Neural cell (in vitro differentiated cells): ENCODE data around the gene MSI2. TPM values are rescaled to one million over a fixed set of nuclear protein-coding genes. Genes with fewer than 3 reads are reported as not detected.

Source experiments
- H2AFZ ChIP-seq: fragments of 200-600, 300-800 bp; sonication (generic), shearing (Covaris generic); 2 replicates; pipeline ENCODE4 v1.6.0; 2014; ENCODE audit warnings: low read depth, mild to moderate bottlenecking, antibody characterized with exemption, low read length, moderate library complexity
- H3F3A ChIP-seq: fragments of 200-600 bp; shearing (Covaris generic); 2 replicates; pipeline ENCODE4 v1.6.1; 2016; ENCODE audit warnings: mild to moderate bottlenecking, moderate library complexity, mixed read lengths, antibody characterized with exemption, low read length; ENCODE audit not compliant: insufficient read depth, poor library complexity, severe bottlenecking
- H3K27ac ChIP-seq: fragments of 200-600, 300-800 bp; sonication (generic), shearing (Covaris generic); 2 replicates; pipeline ENCODE4 v1.5.1; 2014; ENCODE audit warnings: mild to moderate bottlenecking, low read length, moderate library complexity
- H3K27me3 ChIP-seq: fragments of 300-800, 200-600 bp; sonication (generic), shearing (Covaris generic); 2 replicates; pipeline ENCODE4 v1.6.0; 2014; ENCODE audit warnings: mild to moderate bottlenecking, low read depth, low read length, moderate library complexity; ENCODE audit not compliant: insufficient read depth
- H3K36me3 ChIP-seq: fragments of 300-800, 200-600 bp; sonication (generic), shearing (Covaris generic); 2 replicates; pipeline ENCODE4 v1.5.1; 2014; ENCODE audit warnings: mild to moderate bottlenecking, antibody characterized with exemption, low read length, moderate library complexity; ENCODE audit not compliant: insufficient read depth
- H3K4me2 ChIP-seq: fragments of 300-800, 200-600 bp; sonication (generic), shearing (Covaris generic); 2 replicates; pipeline ENCODE4 v1.6.0; 2014; ENCODE audit warnings: mild to moderate bottlenecking, low read length
- H3K4me3 ChIP-seq: fragments of 300-800, 200-600 bp; sonication (generic), shearing (Covaris generic); 2 replicates; pipeline ENCODE4 v1.5.1; 2014; ENCODE audit warnings: mild to moderate bottlenecking, low read length, moderate library complexity
- H3K79me2 ChIP-seq: fragments of 200-600 bp; shearing (Covaris generic); replicated peaks from 2 replicates; pipeline ENCODE4 v1.6.0; 2014; ENCODE audit warnings: mild to moderate bottlenecking, low read length, moderate library complexity; ENCODE audit not compliant: insufficient read depth
- H3K9ac ChIP-seq: fragments of 300-800, 200-600 bp; sonication (generic), shearing (Covaris generic); 2 replicates; pipeline ENCODE4 v1.6.1; 2016; ENCODE audit warnings: mild to moderate bottlenecking, low read length, mixed read lengths
- H3K9me2 ChIP-seq: fragments of 200-600 bp; shearing (Covaris generic); 2 replicates; pipeline ENCODE4 v1.6.1; 2016; ENCODE audit warnings: mild to moderate bottlenecking, low read length, mixed read lengths; ENCODE audit not compliant: insufficient read depth
- H3K9me3 ChIP-seq: fragments of 200-600, 300-800 bp; sonication (generic), shearing (Covaris generic); 2 replicates; pipeline ENCODE4 v1.6.1; 2016; ENCODE audit warnings: mild to moderate bottlenecking, mixed run types, low read length, moderate library complexity, mixed read lengths
- H4K20me1 ChIP-seq: fragments of 200-600 bp; shearing (Covaris generic); 2 replicates; pipeline ENCODE4 v1.6.1; 2016; ENCODE audit warnings: mild to moderate bottlenecking, mixed run types; ENCODE audit not compliant: insufficient read depth
- EP300 ChIP-seq: fragments of 450-650 bp; conservative IDR thresholded peaks from 2 replicates; pipeline ENCODE4 v1.6.1; 2014; ENCODE audit warnings: antibody characterized with exemption, mild to moderate bottlenecking, moderate library complexity; ENCODE audit not compliant: poor library complexity, severe bottlenecking
- EZH2 ChIP-seq: fragments of 200-600, 300-800 bp; shearing (Covaris generic), sonication (generic); IDR thresholded peaks from 2 replicates; pipeline ENCODE4 v1.6.1; 2014; ENCODE audit warnings: antibody characterized with exemption, low read length, borderline replicate concordance, mild to moderate bottlenecking; ENCODE audit not compliant: insufficient read depth, poor library complexity, severe bottlenecking
- MXI1 ChIP-seq: fragments of 450-650 bp; conservative IDR thresholded peaks from 2 replicates; pipeline ENCODE4 v1.6.1; 2014; ENCODE audit warnings: antibody characterized with exemption, mild to moderate bottlenecking; ENCODE audit not compliant: poor library complexity, severe bottlenecking
- POLR2AphosphoS5 ChIP-seq: IDR thresholded peaks from 2 replicates; pipeline ENCODE4 v1.6.1; 2012
- RAD21 ChIP-seq: fragments of 450-650 bp; conservative IDR thresholded peaks from 2 replicates; pipeline ENCODE4 v1.6.1; 2014; ENCODE audit warnings: antibody characterized with exemption, mild to moderate bottlenecking, moderate library complexity
- SMC3 ChIP-seq: fragments of 450-650 bp; conservative IDR thresholded peaks from 2 replicates; pipeline ENCODE4 v1.6.1; 2014; ENCODE audit warnings: antibody characterized with exemption, mild to moderate bottlenecking, moderate library complexity; ENCODE audit not compliant: poor library complexity
- TAF1 ChIP-seq: IDR thresholded peaks from 2 replicates; pipeline ENCODE4 v1.6.1; 2012; ENCODE audit warnings: low read depth
- polyA plus RNA-seq: library from polyadenylated mRNA; depleted of rRNA; stranded (reverse); fragments of >200 nt; gene quantifications from 2 replicates; pipeline ENCODE4 v1.2.3, GENCODE V29; 2014
- TF ChIP-seq, protein P1 (sequence below): fragments of 450-650 bp; IDR thresholded peaks from 2 replicates; pipeline ENCODE4 v1.5.1; 2014; ENCODE audit warnings: antibody characterized with exemption, mild to moderate bottlenecking, moderate library complexity; ENCODE audit not compliant: poor library complexity, severe bottlenecking
- TF ChIP-seq, protein P2 (sequence below): IDR thresholded peaks from 2 replicates; pipeline ENCODE4 v1.6.1; 2012; ENCODE audit warnings: borderline replicate concordance

The MSI2 gene
- polyA plus RNA-seq, 1 donor from 2014 or later: 61.4 TPM

DNA sequence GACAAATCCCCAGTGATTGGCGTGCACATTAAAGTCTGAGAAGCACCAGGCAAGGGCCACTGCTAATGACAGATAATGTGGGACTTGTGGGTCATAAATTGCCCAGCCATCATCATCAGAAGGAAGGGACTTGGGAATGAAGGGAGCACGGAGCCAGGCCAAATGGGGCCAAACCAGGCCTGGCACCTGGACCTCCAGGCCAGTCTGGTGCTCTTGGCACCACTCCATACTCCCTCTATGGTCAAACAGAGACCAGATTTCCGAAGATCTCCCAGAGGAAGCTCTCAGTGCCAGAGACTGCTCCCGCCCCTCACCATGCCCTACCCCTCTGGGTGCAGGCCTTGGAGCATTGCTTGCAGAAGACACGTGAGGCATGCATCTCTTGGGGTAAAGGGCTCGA, 346.6 kb downstream of the MSI2 start:
- no peaks in the 10 kb centered on the region for H3K27me3 ChIP-seq
- no peak overlapping the region for H3K4me2 ChIP-seq
- H2AFZ ChIP-seq: no peak overlapping the region
- no peak overlapping the region for H3K27ac ChIP-seq
- no peak overlapping the region for H3K4me3 ChIP-seq
- no peaks in the 10 kb centered on the region for H4K20me1 ChIP-seq
- H3K9me2 ChIP-seq: no peaks in the 10 kb centered on the region
- no peak overlapping the region for H3K9ac ChIP-seq
- no peaks in the 10 kb centered on the region for H3F3A ChIP-seq
- no peaks in the 10 kb centered on the region for H3K36me3 ChIP-seq
- no peaks in the 10 kb centered on the region for H3K9me3 ChIP-seq
- peaks cover 4% of the 10 kb centered on the region for H3K79me2 ChIP-seq
- TF ChIP-seq SMC3: no peak
- no peak for TF ChIP-seq EP300
- no peak for TF ChIP-seq POLR2AphosphoS5
- TF ChIP-seq TAF1: no peak
- TF ChIP-seq EZH2: no peak
- TF ChIP-seq, protein P1, sequence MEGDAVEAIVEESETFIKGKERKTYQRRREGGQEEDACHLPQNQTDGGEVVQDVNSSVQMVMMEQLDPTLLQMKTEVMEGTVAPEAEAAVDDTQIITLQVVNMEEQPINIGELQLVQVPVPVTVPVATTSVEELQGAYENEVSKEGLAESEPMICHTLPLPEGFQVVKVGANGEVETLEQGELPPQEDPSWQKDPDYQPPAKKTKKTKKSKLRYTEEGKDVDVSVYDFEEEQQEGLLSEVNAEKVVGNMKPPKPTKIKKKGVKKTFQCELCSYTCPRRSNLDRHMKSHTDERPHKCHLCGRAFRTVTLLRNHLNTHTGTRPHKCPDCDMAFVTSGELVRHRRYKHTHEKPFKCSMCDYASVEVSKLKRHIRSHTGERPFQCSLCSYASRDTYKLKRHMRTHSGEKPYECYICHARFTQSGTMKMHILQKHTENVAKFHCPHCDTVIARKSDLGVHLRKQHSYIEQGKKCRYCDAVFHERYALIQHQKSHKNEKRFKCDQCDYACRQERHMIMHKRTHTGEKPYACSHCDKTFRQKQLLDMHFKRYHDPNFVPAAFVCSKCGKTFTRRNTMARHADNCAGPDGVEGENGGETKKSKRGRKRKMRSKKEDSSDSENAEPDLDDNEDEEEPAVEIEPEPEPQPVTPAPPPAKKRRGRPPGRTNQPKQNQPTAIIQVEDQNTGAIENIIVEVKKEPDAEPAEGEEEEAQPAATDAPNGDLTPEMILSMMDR: no peak
- no peak for TF ChIP-seq RAD21
- TF ChIP-seq, protein P2, sequence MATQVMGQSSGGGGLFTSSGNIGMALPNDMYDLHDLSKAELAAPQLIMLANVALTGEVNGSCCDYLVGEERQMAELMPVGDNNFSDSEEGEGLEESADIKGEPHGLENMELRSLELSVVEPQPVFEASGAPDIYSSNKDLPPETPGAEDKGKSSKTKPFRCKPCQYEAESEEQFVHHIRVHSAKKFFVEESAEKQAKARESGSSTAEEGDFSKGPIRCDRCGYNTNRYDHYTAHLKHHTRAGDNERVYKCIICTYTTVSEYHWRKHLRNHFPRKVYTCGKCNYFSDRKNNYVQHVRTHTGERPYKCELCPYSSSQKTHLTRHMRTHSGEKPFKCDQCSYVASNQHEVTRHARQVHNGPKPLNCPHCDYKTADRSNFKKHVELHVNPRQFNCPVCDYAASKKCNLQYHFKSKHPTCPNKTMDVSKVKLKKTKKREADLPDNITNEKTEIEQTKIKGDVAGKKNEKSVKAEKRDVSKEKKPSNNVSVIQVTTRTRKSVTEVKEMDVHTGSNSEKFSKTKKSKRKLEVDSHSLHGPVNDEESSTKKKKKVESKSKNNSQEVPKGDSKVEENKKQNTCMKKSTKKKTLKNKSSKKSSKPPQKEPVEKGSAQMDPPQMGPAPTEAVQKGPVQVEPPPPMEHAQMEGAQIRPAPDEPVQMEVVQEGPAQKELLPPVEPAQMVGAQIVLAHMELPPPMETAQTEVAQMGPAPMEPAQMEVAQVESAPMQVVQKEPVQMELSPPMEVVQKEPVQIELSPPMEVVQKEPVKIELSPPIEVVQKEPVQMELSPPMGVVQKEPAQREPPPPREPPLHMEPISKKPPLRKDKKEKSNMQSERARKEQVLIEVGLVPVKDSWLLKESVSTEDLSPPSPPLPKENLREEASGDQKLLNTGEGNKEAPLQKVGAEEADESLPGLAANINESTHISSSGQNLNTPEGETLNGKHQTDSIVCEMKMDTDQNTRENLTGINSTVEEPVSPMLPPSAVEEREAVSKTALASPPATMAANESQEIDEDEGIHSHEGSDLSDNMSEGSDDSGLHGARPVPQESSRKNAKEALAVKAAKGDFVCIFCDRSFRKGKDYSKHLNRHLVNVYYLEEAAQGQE: no peak
- no peak for TF ChIP-seq MXI1

DNA sequence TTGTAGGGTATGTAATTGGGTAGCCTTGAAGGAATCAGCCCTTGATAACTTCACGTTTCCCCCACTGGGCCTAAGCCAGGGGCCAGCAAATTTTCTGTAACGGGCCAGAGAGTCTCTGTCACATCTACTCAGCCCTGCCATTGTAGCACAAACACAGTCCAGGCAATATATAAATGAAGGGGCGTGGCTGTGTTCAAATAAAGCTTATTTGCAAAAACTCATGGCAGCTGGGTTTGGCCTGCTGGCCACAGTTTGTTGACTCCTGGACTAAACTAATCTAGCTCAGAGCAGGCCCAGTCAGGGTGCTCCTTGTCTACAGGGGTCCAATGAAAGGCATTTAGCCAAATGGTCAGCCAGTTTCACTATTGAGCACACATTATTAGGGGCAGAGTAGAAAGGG, 347.2 kb downstream of the MSI2 start:
- H4K20me1 ChIP-seq: no peaks in the 10 kb centered on the region
- no peaks in the 10 kb centered on the region for H3F3A ChIP-seq
- H3K27ac ChIP-seq: no peak overlapping the region
- H3K27me3 ChIP-seq: no peaks in the 10 kb centered on the region
- H3K9me3 ChIP-seq: no peaks in the 10 kb centered on the region
- TF ChIP-seq EP300 (no peak), TAF1 (no peak), RAD21 (no peak), POLR2AphosphoS5 (no peak), EZH2 (no peak), MXI1 (no peak), SMC3 (no peak)
- TF ChIP-seq, protein P2: no peak
- TF ChIP-seq, protein P1: no peak
- peaks cover 4% of the 10 kb centered on the region for H3K79me2 ChIP-seq
- H3K36me3 ChIP-seq: no peaks in the 10 kb centered on the region
- no peak overlapping the region for H2AFZ ChIP-seq
- H3K9me2 ChIP-seq: no peaks in the 10 kb centered on the region
- H3K4me2 ChIP-seq: no peak overlapping the region
- H3K9ac ChIP-seq: no peak overlapping the region
- no peak overlapping the region for H3K4me3 ChIP-seq
